ENCODE data around the gene ATP5PD. TPM values are rescaled to one million over a fixed set of nuclear protein-coding genes. Genes with fewer than 3 reads are reported as not detected.

ATP5PD gene
- total RNA-seq: 100 to 1,000 TPM; 126 to 198 (median 186) TPM

DNA sequence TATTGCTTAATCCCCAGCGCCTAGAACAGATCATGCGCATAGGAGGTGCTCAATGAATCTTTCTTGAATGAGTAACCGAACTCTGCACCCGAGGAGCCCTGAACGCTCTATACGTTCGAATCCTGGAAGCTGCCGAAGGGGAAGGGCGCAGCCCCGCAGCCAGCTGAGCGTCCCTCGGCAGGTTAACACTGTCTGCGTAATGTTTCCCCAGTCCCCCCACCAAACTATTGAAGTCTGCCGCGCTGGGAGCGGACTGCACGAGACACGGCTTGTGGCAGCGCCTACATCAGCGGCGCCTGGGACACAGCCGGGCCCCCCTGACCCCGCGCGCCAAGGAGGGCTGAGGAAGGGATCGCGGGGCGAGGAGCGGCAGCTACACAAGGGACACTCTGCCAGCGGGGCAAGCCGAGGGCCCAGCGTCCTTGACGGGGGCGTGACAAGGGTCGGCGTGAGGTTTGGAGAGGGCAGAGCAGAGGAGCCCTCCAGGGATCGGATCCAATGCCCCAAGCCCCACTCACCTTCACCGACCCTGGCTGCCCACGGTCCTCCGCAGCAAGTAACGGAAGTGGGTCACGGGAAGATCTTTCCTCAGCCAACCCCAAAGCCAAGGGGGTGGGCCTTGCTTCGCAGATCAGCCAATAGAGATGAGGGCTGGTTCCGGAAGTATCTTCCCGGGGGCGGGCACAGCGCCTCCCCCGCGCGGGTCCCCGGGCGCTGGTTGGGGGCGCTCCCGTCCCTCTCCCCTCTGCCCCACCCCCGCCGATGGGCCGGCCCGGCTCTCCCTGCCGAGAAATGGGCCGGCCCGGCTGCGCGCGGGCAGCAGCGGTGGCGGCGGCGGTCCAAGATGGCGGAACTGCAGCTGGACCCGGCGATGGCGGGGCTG, at the start of gene ATP5PD, which contains the start of gene KCTD2:
Gene ATP5PD, minus strand, starts transcription at position 563 of the 883 bp plus-strand sequence. CDS start 4,319 bp downstream, outside the sequence.
Gene KCTD2, plus strand, starts transcription at position 819 of the 883 bp plus-strand sequence. Its CDS starts 26 bp downstream, at position 845.
- Histone ChIP-seq H3K4me1 (peaks cover 16 to 33% (median 23%) of the 10 kb centered on the region in 4 donors), H3K27me3 (no peaks in the 10 kb centered on the region), H3K9me3 (no peaks in the 10 kb centered on the region), H3K36me3 (peaks cover 5 to 30% (median 13%) of the 10 kb centered on the region in 4 donors), H3K4me3 (peak within 1 kb of the TSS; percentile 89 to 99 (median 94)), H3K27ac (peak within 1 kb of the TSS; percentile 96 to 99 (median 98))
- DNase-seq: peak; percentile 96 to 99
- TF ChIP-seq POLR2A (IDR thresholded peaks at IDR 0.05) (peak; percentile 49 to 95 (median 92)), POLR2AphosphoS5 (IDR thresholded peaks at IDR 0.05) (peak; percentile 97 to 98), EP300 (IDR thresholded peaks at IDR 0.05) (peak in 1 of 4 donors; percentile 20)
- TF ChIP-seq, protein P1, sequence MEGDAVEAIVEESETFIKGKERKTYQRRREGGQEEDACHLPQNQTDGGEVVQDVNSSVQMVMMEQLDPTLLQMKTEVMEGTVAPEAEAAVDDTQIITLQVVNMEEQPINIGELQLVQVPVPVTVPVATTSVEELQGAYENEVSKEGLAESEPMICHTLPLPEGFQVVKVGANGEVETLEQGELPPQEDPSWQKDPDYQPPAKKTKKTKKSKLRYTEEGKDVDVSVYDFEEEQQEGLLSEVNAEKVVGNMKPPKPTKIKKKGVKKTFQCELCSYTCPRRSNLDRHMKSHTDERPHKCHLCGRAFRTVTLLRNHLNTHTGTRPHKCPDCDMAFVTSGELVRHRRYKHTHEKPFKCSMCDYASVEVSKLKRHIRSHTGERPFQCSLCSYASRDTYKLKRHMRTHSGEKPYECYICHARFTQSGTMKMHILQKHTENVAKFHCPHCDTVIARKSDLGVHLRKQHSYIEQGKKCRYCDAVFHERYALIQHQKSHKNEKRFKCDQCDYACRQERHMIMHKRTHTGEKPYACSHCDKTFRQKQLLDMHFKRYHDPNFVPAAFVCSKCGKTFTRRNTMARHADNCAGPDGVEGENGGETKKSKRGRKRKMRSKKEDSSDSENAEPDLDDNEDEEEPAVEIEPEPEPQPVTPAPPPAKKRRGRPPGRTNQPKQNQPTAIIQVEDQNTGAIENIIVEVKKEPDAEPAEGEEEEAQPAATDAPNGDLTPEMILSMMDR (IDR thresholded peaks at IDR 0.05): peak in 2 of 6 experiments; percentile 10 to 23
- WGBS, 2 donors: 0% methylated on average over 19 to 24 of the region's 72 CpGs
- ATAC-seq (ENCODE audit: low FRiP score in 2 of 2): peak; percentile 99 to 100

DNA sequence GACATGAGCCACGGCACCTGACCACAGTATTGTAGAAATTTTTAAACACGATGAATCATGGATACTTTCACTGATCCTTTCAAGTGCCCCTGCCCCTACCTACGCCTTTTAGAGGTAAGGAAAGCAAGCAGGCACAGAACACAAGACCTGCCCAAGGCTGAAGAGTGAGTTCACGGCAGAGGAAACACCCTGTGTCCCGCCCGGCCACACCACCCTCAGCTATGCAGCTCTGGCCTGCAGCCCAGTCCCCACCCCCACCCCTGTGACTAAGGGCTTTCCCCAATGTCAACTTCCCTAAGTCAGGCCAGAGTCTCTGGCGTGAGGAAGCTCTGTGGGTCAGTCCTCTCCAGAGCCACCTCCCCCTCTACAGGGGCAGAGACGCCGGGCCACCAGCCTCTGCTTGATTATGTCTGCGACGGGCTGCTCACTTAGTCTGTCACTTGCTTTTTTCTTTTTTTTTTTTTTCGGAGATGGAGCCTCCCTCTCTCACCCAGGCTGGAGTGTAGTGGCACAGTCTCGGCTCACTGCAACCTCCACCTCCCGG, 49.4 kb upstream of the ATP5PD start:
- H3K4me3 ChIP-seq: no peak overlapping the region
- DNase-seq: peak; percentile 83 to 95
- no peaks in the 10 kb centered on the region for H3K9me3 ChIP-seq
- peak; percentile 90 to 95 for ATAC-seq (ENCODE audit: low FRiP score in 2 of 2)
- H3K4me1 ChIP-seq: peaks cover 42 to 65% (median 52%) of the 10 kb centered on the region in 4 donors
- peaks cover 7 to 39% (median 30%) of the 10 kb centered on the region in 4 donors for H3K36me3 ChIP-seq
- WGBS, 2 donors: 29 to 38% methylated on average over 13 to 14 of the region's 14 CpGs
- H3K27me3 ChIP-seq: no peaks in the 10 kb centered on the region
- TF ChIP-seq POLR2AphosphoS5 (IDR thresholded peaks at IDR 0.05) (peak; percentile 78 to 81), EP300 (IDR thresholded peaks at IDR 0.05) (peak in 2 of 4 donors; percentile 57 to 89), POLR2A (IDR thresholded peaks at IDR 0.05) (peak in 1 of 4 donors; percentile 29)
- TF ChIP-seq, protein P1 (IDR thresholded peaks at IDR 0.05): no peak
- H3K27ac ChIP-seq: peak overlapping the region; percentile 75 to 98 (median 79)

DNA sequence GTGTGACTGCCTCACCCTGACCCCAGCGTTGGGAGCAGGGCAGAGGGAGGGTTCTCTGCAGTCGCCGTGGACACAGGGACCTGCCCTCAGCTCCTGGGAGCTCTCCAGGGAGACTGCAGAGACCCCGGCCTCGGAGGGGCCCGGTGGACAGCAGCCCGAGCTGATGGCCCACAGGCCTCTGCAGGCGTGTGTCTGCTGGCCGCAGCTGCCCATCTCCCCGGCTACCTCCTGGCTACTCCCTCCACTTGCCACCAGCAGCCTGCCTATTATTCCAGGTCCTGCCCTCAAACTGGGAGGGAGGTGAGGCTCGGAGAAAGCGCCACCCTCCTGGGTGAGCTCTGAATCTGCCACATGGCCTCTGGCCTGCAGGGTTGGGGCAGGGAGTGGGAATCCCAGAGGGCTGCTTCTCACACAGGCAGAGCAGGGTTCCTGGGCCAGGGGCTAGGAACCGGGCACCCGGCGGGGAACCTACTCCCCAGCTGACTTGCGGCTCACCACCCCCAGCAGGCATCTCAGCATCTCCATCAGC, 48.2 kb upstream of the ATP5PD start:
- H3K4me3 ChIP-seq: no peak overlapping the region
- H3K27ac ChIP-seq: peak overlapping the region; percentile 75 to 98 (median 79)
- H3K36me3 ChIP-seq: peaks cover 1 to 30% (median 21%) of the 10 kb centered on the region in 4 donors
- WGBS, 2 donors: 85 to 100% methylated on average over 1 to 15 of the region's 16 CpGs
- H3K9me3 ChIP-seq: no peaks in the 10 kb centered on the region
- TF ChIP-seq POLR2AphosphoS5 (IDR thresholded peaks at IDR 0.05) (no peak), EP300 (IDR thresholded peaks at IDR 0.05) (no peak), POLR2A (IDR thresholded peaks at IDR 0.05) (no peak)
- TF ChIP-seq, protein P1 (IDR thresholded peaks at IDR 0.05): no peak
- H3K27me3 ChIP-seq: no peaks in the 10 kb centered on the region
- DNase-seq (no peak), ATAC-seq (ENCODE audit: low FRiP score in 2 of 2) (no peak)
- peaks cover 54 to 77% (median 63%) of the 10 kb centered on the region in 4 donors for H3K4me1 ChIP-seq

DNA sequence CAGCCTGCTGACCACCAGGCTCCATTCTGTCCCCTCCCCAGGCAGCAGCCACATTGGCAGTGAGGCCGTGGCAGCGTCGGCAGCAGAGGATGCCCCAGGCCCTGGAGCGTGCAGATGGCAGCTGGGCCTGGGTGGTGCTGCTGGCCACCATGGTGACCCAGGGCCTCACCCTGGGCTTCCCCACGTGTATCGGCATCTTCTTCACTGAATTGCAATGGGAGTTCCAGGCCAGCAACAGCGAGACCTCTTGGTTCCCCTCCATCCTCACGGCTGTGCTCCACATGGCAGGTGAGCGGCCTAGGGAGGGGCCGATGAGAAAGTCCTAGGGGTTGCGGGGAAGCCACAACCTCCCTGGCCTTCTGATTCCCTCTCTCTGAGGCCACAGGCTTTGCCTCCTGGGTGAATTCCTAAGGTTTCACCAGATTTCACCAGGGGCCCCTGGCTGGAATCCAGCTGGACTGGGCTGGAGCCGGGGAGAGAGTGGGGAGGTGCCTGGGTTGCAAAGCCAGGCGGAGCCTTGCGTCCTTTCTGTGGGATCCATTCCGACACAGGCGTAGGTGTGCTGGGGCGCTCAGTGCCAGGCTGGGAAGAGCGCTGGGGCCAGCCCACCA, 46.9 kb upstream of the ATP5PD start:
- no peak for TF ChIP-seq POLR2AphosphoS5 (IDR thresholded peaks at IDR 0.05)
- TF ChIP-seq POLR2A (IDR thresholded peaks at IDR 0.05): no peak
- Histone ChIP-seq H3K9me3 (no peaks in the 10 kb centered on the region), H3K4me3 (peak overlapping the region in 1 of 4 donors; percentile 10), H3K27me3 (no peaks in the 10 kb centered on the region), H3K36me3 (peaks cover 0 to 17% (median 11%) of the 10 kb centered on the region in 4 donors), H3K4me1 (peaks cover 67 to 90% (median 76%) of the 10 kb centered on the region in 4 donors), H3K27ac (peak overlapping the region; percentile 56 to 98 (median 82))
- ATAC-seq (ENCODE audit: low FRiP score in 2 of 2) (no peak), DNase-seq (peak in 1 of 2 donors; percentile 44)
- 76 to 93% methylated on average over 3 to 14 of the region's 18 CpGs for WGBS, 2 donors
